NCI-H2227 treated with DMSO at 0.1 percent for 48 hours (cell line): ENCODE results near the gene SYT5.
A peak's percentile ranks its signal among the peaks of the same experiment; 100 is the strongest.
"Not testable (repeated sequence)": the region's sequence is repeated elsewhere in the genome, so short reads cannot be mapped to it uniquely, and the experiment has no call there.

Experiments
- DNase-seq: peaks from one replicate; lab custom pipeline; 2025; lab: John Stamatoyannopoulos, UW

Gene SYT5

DNA sequence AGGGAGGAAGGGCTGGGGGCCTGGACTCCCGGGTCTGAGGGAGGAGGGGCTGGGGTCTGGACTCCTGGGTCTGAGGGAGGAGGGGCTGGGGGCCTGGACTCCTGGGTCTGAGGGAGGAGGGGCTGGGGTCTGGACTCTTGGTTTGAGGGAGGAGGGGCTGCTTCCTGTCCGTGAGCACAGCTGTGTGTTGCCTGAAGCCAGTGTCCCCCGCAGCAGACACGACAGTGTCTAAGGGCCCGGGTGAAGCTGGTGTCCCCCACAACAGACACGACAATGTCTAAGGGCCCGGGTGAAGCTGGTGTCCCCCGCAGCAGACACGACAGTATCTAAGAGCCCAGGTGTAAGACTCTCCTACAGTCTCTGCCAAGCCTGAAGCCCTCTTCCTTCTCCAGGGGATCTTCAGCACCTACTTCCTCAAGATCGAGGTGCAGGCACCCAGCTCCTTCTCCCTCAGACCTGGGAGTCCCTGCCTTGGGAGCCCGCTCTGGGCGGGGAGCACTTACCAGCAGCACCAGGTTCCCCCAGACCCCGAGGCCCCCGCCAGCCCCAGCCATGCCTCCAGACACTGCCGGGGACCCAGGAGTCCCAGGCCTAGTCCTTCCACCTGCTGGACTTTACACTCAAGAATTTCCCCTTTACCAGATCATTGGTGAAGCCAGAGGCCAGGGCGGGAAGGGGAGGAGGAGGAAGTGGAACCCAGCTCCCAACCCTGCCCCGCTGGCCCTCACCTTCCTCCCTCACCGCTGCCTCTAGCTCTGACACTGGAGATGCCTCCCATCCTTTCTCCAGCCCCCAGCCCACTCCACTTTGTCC is 29.0 kb upstream of the SYT5 start, which contains the start of gene PTPRH:
Gene PTPRH (minus strand): TSS at position 622 of the 813 bp plus-strand sequence. CDS start 68 bp downstream, at position 554.
- DNase-seq = no peak

DNA sequence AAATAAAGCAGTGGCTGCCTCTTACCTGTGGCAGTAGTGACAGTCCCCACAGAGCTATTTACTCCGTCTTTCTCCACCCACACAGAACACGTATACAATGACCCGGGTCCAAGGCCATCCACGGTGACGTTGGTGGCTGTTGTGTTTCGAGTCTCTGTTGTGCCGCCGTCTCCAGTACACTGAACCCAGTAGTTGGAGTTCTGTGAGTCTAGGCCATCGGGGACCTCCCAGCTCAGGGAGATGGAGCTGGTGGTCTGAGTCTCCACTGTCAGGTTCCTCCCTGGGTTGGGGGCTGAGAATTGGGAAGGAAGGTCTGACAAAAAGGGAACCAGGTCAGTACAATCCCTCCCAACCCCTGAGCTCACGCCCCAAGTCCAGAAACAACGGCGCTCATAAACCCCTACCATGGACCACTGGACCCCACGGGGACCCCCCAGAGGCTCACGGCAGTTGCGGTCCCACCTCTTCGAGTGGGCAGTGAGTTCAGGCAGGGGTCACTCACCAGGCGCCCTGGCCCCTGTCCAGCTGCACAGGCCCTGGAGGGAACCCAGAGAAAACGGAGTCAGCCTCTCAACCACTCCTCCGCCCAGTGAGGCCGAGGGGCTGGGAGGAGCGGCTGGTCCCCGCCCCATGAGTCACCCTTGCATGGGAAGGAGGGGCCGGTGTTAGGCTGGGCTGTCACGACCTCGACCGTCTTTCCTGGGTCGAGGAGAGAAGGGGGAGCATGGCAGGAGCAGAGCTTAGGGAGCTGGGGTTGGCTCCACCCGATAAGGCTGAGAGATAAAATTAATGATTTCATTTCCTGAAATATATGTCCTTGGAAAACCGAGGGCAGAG is 26.8 kb upstream of the SYT5 start:
- DNase-seq = peak; percentile 74

- DNase-seq = not testable (repeated sequence)
Observed at GRCh38 chr19:55202199-55202598, 22.1 kb upstream of the SYT5 start.

GRCh38 chr19:55199620-55200204 is 19.6 kb upstream of the SYT5 start:
- DNase-seq = no peak

DNA sequence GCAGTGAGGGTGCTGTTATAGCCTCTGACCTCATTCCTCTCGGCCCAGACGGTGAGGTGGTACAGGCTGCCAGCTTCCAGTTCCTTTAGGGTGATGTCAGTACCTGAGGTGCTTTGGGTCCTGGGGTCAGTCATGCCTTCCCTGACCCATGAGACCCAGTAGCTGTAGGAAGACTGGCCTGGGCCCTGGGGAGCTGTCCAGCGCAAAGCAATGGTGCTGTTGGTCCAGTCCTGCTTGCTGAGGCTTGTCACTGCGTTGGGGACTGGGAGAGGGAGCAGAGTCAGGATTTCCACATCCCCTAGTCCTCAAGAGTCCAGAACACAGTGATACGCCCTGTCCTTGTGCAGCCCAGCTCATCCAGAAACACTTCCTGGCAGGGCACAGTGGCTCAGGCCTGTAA is 18.6 kb upstream of the SYT5 start:
- no peak for DNase-seq

DNA sequence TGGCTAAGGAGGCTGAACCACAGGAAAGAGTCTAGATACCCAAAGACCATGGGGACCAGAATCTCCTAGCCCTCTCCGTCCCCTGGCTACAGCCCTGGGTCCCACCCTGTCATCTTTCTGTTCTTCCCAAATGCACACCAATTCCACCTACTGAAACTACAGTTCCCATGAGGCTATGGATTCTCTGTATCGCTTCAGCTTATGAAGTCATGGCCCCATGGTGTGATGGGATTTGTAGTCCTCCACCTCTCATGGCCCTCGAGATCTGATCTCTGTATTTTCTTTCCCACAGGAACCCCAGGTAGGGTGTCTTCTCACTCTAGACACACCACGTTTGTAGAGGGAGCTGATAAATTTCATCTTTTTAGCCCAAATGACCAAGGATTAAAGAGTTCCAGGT is 17.4 kb upstream of the SYT5 start:
- peak; percentile 34 for DNase-seq

- DNase-seq = no peak
Observed at GRCh38 chr19:55196803-55197202, 16.7 kb upstream of the SYT5 start.

GRCh38 chr19:55193481-55193880 is 13.4 kb upstream of the SYT5 start:
- DNase-seq = no peak

DNA sequence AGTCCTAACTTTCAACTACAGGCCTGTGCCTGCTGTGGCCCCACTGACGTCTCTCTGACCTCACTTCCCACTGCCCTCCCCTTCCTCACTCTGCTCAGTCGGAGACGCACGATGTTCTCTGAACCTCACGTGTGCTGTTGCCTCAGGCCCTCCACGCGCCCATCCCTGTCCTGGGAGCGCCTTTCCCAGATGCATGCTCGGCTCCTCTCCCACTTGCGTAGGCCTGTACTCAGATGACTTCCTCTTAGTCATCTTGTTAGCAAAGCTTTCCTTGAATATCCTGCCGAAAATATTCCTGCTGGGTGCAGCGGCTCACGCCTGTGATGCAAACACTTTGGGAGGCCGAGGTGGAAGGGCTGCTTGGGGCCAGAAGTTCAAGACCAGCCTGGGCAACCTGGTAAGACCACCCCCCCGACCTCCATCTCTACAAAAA is 9.3 kb upstream of the SYT5 start:
- no peak for DNase-seq

DNA sequence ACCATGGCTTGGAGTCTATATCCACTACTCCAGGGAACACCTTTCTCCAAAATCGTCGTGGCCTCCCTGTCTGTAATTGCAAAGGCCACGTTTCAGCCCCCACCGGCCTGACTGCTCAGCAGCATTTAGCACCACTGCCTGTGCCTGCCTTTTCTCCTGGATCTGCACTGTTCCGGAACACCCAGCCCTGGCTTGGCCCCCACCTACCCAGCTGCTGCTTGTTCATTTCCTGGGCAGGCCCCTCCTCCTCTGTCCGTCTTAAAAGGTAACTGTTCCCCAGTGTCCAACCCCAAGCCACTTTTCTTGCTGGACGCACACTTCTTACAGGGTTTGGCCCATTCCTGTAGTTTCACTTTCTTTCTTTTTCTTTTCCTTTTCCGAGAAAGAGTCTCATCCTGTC is 8.5 kb upstream of the SYT5 start:
- DNase-seq = no peak

- DNase-seq = no peak
Observed at GRCh38 chr19:55186080-55186479, 6.0 kb upstream of the SYT5 start.

- no peak for DNase-seq
Observed at GRCh38 chr19:55181740-55182139, 1.7 kb upstream of the SYT5 start.

DNA sequence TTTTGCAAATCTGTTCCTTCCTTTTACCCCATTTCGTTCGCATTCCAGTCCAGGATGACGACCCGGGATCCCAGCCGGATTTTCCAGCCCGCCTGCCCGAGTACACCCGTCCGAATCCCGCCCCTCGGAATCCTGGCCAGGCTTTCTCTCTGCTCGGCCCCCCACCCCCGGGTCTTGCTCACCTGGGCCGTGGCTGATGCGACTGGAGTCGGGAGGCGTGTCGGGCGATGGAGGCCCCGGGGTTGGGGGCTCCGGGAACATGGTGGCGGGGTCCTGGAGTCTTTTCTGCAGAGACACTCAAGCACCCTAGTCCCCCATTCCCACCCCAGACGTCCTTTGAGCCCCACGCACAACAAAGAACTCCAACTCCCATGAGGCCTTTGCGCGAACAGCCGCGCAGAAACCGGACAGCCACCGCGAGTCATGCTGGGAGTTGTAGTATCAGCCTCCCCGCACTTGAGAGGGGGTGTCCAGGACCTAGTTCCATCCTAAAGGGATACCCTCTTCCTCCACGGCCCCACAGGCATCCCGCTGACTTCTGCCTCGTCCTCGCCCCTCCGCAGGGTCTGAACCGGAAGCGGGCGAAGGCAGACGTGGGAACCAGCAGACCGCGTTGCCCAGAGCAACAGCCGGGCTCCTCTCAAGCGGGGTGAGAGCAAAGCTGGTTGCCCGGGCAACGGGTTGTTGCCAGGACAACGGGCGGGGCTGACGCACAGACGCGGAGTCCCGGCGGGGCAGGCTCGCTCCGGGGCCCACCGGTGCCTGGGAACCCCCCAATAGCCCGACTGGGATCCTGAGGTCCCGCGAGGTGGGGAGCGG is 1.1 kb downstream of the SYT5 start:
- peak; percentile 100 for DNase-seq

GRCh38 chr19:55176076-55176475 is 4.0 kb downstream of the SYT5 start:
- DNase-seq = peak; percentile 28

- DNase-seq = peak; percentile 89
Observed at GRCh38 chr19:55175117-55175867, 4.8 kb downstream of the SYT5 start.

DNA sequence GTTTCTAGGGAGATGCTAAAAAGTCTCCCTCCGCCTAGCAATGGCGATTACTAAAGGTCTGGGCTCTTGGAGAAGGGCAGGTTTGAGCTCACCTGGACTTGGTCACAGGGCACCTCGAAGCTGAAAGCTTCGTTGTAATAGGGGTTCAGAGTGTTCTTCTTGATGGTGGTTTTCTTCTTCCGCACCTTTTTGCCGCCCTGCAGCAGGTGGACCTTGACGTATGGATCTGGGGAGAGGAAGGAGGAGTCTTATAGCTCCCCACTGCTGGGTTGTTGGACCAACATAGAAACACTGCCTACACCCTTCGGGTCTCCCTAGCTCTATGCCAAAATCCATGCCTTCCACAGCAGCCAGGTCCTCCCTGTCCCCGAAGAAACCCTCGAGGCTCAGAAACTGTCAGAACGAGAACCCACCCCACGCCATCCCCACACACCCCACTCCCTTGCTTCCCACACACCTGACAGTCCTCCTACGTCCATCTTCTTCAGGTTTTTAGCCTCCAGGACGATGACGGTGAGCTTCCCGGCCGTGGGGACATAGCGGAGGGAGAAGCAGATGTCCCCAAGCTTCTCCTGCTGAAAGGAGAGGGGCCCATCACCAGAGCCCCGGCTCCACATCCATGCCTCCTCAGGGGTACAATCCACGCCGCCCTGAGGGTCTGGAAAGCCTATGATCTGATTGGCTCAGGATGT is 5.5 kb downstream of the SYT5 start:
- peak; percentile 90 for DNase-seq

DNA sequence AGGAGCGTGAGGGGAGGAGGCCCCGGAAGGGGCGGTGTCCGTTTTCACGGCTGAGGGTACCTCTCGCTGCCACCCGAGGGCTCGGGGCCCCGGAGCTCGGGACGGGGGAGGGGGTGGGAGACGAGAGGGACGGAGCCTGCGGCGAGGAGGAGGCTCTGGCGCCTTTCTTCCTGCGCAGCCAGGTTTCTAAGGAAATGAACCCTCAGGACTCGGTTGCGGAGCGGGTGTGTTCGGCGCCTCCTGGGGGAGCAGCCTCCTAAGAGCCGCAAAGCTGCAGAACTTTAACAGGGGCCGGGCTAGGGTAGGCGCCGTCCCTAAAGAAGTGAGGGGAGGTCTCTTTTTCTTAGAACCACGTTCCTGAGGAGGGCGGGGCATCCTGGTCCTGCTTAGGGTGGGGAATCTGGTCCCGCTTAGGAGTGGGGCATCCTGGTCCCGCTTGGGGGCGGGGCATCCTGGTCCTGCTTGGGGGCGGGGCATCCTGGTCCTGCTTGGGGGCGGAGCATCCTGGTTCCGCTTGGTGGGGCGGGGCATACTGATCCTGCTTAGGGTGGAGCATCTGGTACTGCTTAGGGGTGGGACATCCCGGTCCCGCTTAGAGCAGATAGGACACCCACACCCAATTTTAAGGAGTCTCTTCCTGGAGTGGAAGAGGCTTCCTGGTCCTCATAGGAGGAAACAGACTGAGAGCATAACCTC is 6.2 kb downstream of the SYT5 start:
- peak; percentile 97 for DNase-seq

DNA sequence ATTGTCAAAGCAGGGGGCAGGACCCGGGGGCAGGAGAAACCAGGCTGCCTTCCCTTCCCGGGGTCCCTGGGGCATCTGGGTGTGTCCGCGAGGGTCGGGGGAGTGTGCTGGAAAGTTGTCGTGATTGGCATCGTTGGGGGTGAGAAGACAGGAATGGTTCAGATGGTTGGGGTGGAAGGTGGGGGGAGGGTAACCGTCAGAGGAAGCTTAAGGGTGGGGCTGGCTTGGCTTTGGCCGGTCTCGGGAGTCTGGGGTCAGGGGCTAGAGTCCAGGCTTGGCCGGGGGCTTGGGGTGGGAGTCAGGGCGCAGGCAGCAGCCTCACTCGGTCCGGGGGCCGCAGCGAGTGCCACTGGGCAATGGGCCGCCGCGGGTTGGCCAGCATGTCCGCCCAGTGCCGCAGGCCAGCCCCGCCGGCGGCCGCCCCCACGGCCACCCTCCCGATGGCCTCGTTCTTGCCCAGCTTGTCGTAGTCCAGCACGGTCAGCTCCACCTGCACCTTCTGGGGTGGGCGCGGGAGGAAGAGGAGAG is 6.8 kb downstream of the SYT5 start:
- no peak for DNase-seq

DNA sequence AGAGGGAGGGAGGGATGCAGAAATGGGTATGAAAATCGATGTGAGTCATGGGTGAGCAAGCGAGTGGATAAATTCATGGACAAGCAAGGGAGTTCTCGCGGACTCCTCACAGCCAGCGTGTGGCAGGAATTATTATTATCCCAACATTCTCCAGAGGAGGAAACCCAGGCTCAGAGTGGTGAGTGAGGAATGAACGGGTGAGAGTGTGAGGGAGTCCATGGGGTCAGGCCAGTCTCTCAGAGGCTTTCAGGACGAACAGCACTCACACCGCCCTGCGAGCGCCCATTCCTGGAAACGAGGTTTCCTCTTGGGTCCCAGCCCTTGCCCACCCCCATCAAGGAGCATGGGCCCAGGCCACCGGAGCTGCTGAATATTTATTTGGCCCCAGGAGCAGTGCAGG is 7.3 kb downstream of the SYT5 start:
- peak; percentile 45 for DNase-seq

- not testable (repeated sequence) for DNase-seq
Observed at GRCh38 chr19:55172318-55172717, 7.8 kb downstream of the SYT5 start.
